ENCODE results near the gene ACO2. TPM values are rescaled to one million over a fixed set of nuclear protein-coding genes. Genes with fewer than 3 reads are reported as not detected.

ACO2 gene
- total RNA-seq, 1 donor from 2014 or later: 62.4 TPM

DNA sequence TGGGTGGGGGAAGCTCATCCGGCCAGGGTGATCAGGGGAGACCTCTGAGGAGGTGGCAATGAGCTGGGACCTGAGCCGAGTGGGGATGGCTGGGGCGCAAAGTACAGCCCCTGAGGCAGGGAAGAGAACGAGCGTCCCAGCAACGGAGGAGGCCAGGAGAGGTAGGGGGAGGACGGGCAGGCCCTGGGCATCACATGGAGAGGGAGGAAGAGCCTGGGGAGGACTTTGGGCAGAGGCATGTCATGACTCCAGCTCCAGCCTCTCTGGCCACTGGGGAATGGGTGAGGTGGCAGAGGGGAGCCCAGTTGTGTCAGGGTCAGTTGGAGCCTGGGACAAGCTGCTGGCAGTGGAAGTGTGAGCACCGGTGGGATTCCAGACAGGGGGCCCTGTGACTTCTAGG is 109.2 kb downstream of the ACO2 start:
- H3K4me1 Mint-ChIP-seq (ENCODE audit: low read depth): peaks cover 6% of the 10 kb centered on the region
- peak overlapping the region; percentile 54 for H3K27ac Mint-ChIP-seq (ENCODE audit: unreplicated experiment)
- H3K9me3 Mint-ChIP-seq (ENCODE audit: low read depth): no peaks in the 10 kb centered on the region
- TF ChIP-seq, protein P1, sequence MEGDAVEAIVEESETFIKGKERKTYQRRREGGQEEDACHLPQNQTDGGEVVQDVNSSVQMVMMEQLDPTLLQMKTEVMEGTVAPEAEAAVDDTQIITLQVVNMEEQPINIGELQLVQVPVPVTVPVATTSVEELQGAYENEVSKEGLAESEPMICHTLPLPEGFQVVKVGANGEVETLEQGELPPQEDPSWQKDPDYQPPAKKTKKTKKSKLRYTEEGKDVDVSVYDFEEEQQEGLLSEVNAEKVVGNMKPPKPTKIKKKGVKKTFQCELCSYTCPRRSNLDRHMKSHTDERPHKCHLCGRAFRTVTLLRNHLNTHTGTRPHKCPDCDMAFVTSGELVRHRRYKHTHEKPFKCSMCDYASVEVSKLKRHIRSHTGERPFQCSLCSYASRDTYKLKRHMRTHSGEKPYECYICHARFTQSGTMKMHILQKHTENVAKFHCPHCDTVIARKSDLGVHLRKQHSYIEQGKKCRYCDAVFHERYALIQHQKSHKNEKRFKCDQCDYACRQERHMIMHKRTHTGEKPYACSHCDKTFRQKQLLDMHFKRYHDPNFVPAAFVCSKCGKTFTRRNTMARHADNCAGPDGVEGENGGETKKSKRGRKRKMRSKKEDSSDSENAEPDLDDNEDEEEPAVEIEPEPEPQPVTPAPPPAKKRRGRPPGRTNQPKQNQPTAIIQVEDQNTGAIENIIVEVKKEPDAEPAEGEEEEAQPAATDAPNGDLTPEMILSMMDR (IDR thresholded peaks at IDR 0.05): no peak
- H3K27me3 Mint-ChIP-seq (ENCODE audit: low read depth): no peaks in the 10 kb centered on the region
- peaks cover 19% of the 10 kb centered on the region for H3K36me3 Mint-ChIP-seq (ENCODE audit: low read depth)
- H3K4me3 Mint-ChIP-seq (ENCODE audit: unreplicated experiment): no peak overlapping the region
- DNase-seq (ENCODE audit: low spot score): no peak

Other genes with a start within 250 kb of the ACO2 start
- gene CHADL, start 228.2 kb upstream of the ACO2 start, total RNA-seq: 0.36 to 1.3 TPM (median 0.39 TPM) in 3 replicates
- gene RANGAP1, start 182.9 kb upstream of the ACO2 start, total RNA-seq: 34.7 to 38.6 TPM (median 35.4 TPM) in 3 replicates
- 54.7 to 73.3 TPM (median 55.8 TPM) in 3 replicates for gene ZC3H7B, start 167.6 kb upstream of the ACO2 start, total RNA-seq
- gene TEF, start 87.2 kb upstream of the ACO2 start, total RNA-seq: 3.2 to 5.9 TPM (median 3.6 TPM) in 3 replicates
- gene TOB2, start 22.3 kb upstream of the ACO2 start, total RNA-seq: 37.7 to 42.0 TPM (median 40.8 TPM) in 3 replicates
- gene PHF5A, start 425 bp upstream of the ACO2 start, total RNA-seq: 22.5 to 32.4 TPM (median 26.8 TPM) in 3 replicates
- gene POLR3H, start 75.4 kb downstream of the ACO2 start, total RNA-seq: 39.6 to 57.3 TPM (median 41.5 TPM) in 3 replicates
- gene CSDC2, start 91.9 kb downstream of the ACO2 start, total RNA-seq: 12.7 to 21.7 TPM (median 20.9 TPM) in 3 replicates
- 39.3 to 48.2 TPM (median 47.1 TPM) in 3 replicates for gene PMM1, start 120.7 kb downstream of the ACO2 start, total RNA-seq
- gene DESI1, start 151.9 kb downstream of the ACO2 start, total RNA-seq: 29.5 to 33.9 TPM (median 29.8 TPM) in 3 replicates
- gene XRCC6, start 152.2 kb downstream of the ACO2 start, total RNA-seq: 156 to 210 TPM (median 161 TPM) in 3 replicates
- 88.8 to 111 TPM (median 89.5 TPM) in 3 replicates for gene SNU13, start 219.8 kb downstream of the ACO2 start, total RNA-seq
- 0.40 to 0.85 TPM in 2 of 3 replicates, not detected in the other for gene MEI1, start 230.4 kb downstream of the ACO2 start, total RNA-seq

Measured in chondrocyte (in vitro differentiated cells).